Middle frontal gyrus (tissue), 1 donor: ENCODE measurements around the gene XPNPEP3.
"Not testable (repeated sequence)": the region's sequence is repeated elsewhere in the genome, so short reads cannot be mapped to it uniquely, and the experiment has no call there.

Experiments
- DNase-seq: peaks from one replicate; pipeline ENCODE4 v3.0.0-alpha.2; 2015; ENCODE audit warnings: low spot score; ENCODE audit errors: extremely low spot score

The XPNPEP3 gene

DNA sequence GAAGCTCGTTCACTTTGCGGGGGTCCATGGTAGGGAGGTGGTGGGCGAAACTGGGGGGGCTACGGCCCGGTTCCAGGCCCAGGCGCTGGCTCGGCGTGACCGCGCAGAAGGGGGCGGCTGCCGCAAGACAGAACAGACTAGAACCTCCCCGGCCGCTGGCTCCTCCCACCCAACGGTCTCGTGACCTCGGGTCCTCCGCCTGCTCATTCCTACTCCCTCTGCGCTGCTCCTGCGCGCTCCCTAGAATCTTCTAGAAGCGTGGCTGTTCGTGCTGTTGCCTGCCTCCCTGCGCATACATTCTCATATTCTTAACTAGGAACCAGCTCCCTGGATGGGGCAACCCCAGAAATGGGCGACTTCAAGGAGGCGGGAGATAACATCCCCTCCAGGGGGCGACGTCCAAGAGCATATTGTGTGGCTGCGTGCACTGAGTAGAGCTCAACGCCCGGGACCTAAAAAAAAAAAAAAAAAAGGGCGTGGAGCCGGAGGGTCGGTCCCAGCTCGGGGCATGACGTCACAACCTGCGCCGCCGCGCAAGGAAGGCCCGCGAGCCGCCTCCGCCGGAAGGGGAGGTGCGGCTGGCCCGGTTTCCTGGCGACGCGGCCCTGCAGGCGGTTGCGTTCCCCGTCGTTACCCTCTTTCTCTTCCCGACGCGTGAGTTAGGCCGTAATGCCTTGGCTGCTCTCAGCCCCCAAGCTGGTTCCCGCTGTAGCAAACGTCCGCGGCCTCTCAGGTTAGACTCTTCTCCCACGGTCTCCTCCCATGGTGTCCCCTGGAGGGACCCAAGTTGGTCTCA lies at the start of gene XPNPEP3, which contains the start of gene ST13:
Gene XPNPEP3, plus strand, starts transcription at position 636 of the 796 bp plus-strand sequence. Its CDS starts 34 bp downstream, at position 670.
Gene ST13, minus strand, starts transcription at position 127 of the 796 bp plus-strand sequence. Its CDS starts 99 bp downstream, at position 28.
- peak; percentile 90 for DNase-seq

DNA sequence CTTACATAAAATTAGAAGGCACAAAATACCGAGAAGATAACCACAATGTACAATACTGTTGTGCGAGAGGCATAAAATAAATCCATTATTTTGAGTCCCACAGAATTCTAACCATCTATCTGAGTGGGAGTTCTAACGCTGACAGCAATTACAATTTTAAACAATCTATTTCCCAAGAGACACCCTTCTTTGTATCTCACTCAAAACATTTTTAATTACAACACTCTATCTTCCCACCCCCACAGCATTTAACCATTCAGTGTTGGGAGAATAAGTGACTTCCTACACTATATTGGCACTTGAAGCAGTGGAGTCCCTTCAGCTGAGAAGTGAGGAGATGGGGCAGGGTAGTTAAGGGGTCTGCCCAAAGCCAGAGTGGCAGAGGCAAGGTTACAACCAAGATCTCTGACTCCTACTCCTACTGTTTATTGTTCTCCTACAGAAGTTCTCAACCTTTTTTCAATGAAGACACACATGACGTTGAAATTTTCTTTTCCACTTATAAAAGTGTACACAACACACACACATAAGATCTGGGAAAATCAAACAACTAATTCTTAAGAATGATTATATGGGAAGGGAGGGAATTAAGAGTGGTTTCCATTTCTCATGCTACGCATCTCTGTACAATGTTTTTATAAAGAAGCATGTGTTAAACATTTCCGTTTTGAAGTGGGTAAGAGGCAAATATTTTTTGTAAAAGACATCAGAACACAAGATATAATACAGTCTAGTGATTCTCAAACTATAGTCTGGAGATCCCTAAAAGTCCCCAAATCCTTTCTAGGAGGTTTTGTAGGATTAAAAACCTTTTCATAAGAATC lies 48.7 kb upstream of the XPNPEP3 start:
- DNase-seq = no peak

- no peak for DNase-seq
Observed at GRCh38 chr22:40813912-40814315, 43.0 kb upstream of the XPNPEP3 start.

DNA sequence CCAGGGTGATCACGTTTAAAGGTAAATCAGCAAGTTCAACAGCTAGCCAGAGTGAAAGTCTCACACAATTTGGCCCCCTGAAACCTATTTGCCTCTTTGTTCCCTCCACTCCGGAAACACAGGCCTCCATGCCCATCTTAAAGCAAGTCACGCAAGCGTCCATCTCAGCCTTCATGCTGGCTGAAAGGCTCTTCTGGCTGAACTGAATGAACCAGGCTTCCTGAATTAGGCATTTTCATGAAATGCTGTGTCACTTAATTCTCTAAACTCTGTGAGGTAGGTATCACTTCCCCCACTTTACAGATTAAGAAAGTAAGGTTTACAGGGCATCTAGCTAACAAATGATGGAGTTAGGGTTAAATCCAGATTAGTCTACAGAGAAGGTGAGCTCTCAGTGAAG lies 39.2 kb upstream of the XPNPEP3 start:
- DNase-seq = no peak

- no peak for DNase-seq
Observed at GRCh38 chr22:40818192-40818746, 38.7 kb upstream of the XPNPEP3 start.

DNA sequence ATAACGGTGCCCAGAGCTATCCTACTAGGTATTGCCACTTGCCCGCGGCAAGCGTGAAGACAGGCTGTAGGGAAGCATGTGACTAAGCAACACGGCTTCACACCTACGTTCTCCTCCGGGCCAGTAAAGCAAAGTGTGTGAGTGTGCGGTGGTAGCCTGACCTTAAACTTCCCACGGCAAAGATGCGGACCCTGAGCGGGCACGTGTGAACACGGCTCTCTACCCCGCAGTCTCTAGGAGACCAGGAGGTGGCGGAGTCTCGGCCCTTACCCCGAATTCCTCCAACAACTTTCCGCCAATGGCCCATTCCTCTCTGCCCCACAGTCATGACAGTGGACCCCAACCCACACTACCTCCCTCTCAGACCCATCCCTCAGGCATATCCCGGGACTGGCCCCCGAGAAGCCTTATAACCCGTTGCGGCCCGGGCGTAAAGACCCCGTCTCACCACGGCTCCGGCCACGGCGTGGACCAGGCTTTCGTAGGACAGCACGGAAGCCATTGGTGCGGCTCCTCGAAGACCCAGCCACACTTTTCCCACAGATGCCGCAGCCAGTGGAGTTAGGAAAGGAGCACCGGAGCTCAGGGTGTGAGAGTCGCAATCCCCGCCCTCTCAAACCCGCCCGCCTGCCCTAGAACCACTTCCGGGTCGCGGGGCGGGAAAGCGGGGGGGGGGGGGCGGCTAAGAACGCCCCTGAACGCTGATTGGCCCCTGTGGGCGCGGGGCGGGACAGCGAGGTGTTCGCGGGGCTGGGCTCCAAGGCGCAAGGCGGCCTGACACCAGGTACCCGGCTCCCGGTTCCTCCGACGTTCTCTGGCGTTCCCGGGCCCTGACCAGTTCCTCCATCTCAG lies 38.0 kb upstream of the XPNPEP3 start, which contains the start of gene SLC25A17:
Gene SLC25A17, minus strand, starts transcription at position 600 of the 852 bp plus-strand sequence. Its CDS starts 98 bp downstream, at position 502.
- peak; percentile 66 for DNase-seq

DNA sequence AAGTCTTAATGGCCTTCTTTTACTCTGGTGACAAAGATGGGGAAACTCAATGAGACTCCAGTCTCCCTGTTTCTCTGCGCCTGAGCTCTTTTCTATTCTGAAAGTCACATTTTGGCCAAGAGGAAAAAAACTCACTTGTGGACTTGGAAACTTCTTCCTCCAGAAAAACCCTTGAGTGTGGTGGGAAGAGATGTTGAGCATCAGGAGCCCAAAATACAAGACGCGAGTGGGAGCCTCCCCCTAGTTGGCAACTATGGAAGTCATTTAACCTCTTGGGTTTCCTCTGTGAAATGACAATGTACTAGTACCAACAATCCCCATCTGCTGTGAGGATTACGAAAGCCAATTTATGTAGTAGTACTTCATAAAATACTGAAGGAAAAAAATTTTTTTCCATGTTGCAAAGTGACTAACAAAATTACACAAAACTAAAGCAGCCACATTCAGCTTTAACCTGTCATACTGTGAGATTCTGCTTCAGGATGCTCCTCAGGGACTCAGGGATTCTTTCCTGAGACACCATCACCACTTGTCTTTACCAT lies 37.3 kb upstream of the XPNPEP3 start:
- DNase-seq = no peak

- no peak for DNase-seq
Observed at GRCh38 chr22:40823426-40823825, 33.5 kb upstream of the XPNPEP3 start.

DNA sequence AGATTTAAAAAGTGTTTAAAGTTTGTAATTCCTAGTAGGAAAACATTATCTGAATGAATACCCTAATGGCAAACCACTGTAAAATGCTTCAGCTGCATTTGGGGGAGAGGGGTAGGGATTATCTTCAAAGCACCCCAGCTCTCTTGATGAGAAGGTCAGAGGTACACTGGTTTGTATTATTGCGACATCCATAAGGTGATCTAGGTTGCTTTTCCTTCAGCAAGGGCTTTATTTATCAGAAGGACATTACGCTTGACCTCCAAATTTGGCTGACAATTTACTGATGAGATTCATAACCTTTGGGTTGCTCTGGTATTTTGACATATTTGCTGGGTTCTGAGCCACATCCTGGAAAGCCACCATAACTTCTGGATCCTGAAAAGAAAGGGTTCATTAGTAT lies 30.7 kb upstream of the XPNPEP3 start:
- DNase-seq = not testable (repeated sequence)

DNA sequence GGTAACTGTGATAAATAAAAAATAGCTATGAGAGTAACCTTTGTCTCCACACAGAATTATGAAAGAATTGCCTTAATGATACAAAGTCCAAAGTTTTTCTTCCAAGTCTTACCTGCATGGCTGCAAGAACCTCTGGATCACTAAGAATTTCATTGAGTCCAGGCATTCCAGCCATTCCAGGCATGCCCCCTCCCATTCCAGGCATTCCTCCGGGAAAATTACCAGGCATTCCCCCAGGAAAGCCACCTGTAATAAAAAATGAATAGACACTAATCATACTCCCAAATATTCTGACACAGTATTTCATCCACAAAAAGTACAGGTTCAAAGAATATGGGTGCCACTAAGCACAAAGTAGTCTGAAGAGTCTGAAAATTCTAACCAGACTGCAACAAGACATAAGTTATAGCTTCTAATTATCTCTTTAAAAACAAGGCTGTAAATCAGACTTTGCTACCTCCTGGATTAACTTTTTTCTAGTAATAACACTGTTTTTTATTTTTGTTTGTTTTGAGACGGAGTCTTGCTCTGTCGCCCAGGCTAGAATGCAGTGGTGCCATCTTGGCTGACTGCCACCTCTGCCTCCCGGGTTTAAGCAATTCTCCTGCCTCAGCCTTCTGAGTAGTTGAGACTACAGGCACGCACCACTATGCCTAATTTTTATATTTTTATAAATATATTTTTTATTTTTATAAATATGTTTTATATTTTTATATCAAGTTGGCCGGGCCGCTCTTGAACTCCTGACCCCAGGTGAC lies 29.8 kb upstream of the XPNPEP3 start:
- DNase-seq = no peak

DNA sequence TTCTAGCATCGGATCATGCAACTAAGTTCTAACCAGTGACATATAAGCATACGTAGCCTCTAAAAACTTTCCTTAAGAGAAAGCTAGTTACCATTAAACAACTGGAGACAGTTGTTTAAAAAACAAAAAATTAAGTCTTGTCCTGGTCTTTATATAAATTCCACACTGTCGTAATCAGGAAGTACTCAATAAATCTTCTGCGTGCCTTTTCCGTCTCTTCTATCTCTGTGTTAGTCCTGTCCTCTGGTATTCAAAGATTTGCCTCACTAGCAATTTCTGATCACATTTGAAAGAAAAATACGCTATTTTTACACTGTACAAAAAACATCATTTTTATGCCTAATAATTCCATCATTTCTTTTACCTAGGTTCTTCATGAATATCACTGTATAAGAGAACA lies 27.8 kb upstream of the XPNPEP3 start:
- DNase-seq = no peak

- DNase-seq = no peak
Observed at GRCh38 chr22:40834619-40835018, 22.3 kb upstream of the XPNPEP3 start.

DNA sequence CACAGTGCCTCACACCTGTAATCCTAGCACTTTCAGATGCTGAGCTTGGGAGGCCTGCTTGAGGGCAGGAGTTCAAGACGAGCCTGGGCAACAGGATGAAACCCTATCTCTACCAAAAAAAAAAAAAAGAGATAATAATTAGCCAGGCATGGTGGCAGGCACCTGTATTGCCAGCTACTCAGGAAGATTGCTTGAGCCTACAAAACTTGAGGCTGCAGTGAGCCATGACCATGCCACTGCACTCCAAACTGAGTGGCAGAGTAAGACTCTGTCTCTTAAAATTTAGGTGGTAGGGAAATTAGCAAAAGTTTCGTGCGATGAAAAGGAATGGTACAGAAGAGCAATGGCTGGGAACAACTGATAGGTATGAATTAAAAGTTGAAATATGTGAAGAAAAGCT lies 18.5 kb upstream of the XPNPEP3 start:
- DNase-seq = no peak

- no peak for DNase-seq
Observed at GRCh38 chr22:40844951-40845350, 12.0 kb upstream of the XPNPEP3 start.

DNA sequence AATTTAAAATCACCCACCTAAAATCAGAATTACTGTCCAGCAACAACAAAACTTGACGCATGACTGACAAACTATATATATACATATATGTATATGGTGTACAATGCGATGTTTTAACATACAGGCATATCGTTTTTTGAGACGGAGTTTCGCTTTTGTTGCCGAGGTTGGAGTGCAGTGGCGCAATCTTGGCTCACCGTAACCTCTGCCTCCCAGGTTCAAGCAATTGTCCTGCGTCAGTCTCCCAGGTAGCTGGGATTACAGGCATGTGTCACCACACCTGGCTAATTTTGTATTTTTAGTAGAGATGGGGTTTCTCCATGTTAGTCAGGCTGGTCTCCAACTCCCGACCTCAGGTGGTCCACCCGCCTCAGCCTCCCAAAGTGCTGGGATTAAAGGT lies 11.1 kb upstream of the XPNPEP3 start:
- not testable (repeated sequence) for DNase-seq

- DNase-seq = no peak
Observed at GRCh38 chr22:40853333-40853732, 3.6 kb upstream of the XPNPEP3 start.

- no peak for DNase-seq
Observed at GRCh38 chr22:40853961-40854360, 3.0 kb upstream of the XPNPEP3 start.

DNA sequence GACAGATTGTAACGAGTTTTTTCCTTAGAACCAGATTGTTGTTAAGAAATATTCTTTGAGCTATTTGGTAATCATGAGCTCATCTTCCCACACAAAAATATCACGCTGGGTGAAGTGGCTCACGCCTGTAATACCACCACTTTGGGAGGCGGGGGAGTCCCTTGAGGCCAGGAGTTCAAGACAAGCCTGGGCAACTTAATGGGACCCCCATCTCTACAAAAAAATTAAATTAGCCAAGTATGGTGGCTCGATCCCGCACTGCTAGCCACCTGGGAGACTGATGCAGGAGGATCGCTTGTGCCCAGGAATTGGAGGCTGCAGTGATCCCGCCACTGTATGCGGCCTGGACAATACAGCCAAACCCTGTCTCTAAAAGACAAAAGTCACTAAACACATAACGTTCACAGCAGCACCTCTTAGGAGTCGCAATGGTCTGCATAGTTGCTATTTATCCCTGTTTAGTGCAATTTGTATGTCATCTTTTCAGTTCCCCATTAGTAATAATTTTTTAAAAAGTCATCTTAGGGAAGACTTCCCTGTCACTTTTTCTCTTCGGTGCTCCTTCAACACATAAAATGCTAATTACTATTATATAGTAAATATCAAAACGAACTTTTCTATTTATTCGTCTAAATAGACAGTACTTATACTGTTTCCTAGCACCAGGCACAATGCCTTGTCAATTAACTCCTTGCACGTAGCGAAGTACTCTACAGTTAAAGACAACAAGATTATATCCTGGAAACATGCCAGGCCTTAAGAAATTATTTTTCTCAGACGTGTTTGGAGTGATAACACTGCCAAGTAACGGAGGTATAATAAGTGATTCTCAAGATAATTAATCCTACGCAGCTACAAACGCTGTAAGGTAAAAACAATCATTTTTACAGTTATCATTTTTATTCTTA lies 1.6 kb upstream of the XPNPEP3 start:
- DNase-seq = no peak

DNA sequence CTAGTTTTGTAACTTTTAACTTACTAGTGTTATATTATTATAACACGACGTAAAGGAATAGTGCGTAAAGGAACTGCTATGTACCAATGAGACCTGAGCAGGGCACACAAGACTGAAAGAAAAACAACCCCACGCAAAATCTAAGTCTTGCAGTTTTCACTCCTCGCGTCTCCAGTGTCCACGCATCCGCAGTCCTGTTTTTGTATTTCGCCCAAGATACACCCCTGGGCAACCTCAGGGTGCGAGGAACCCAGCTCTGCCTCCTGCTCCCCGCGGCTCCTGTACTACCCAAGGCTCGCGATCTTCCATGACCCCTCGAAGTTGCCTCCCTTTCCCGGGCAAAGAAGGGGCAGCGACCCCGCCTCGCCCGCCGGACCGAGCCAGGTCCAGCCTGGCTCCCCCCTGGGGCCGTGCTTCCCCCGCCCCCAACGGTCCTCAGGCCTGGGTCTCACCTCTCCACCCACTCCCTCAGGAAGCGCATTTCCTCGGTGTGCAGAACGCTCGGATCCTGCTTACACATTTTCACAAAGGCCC lies 902 bp upstream of the XPNPEP3 start:
- DNase-seq = no peak
